ENCODE data around the gene KCNK3. TPM values are rescaled to one million over a fixed set of nuclear protein-coding genes. Genes with fewer than 3 reads are reported as not detected.

KCNK3 gene
- total and polyA plus RNA-seq, 2 donors (not counting 3 experiments of a cell fraction or from before 2014, with no cell fraction given), result not detected

DNA sequence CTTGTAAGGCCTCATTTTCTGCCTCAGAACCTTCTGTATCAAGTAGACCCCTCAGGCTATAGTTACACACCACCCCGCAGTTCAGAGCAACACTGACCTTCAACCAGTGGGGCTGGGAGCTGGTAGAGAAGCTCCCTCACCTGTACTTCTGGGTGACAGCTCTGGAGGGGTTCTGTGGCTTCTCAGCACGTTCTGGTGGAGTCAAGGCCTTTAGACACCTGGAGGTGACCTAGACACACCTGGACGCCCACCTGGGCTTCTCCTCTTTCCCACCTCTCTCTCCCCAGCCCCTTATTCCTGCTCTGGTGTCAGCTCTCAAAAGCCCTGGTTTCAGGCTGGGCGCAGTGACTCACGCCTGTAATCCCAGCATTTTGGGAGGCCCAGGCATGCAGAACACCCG, 44.0 kb upstream of the KCNK3 start:
- H3K4me3 ChIP-seq (replicated peaks in 1 of 3; ENCODE audit: insufficient read depth in 1 of 3, low read depth in 1 of 3, low read length in 3 of 3), result no peak overlapping the region
- H3K27me3 ChIP-seq (ENCODE audit: control insufficient read depth in 2 of 2, insufficient read depth in 2 of 2, low read length in 2 of 2), result peaks cover 4 to 7% of the 10 kb centered on the region in 2 experiments
- H3K36me3 ChIP-seq (ENCODE audit: control insufficient read depth in 2 of 2, extremely low read depth in 1 of 2, insufficient read depth in 2 of 2, low read length in 2 of 2), result no peaks in the 10 kb centered on the region
- H4K20me1 ChIP-seq (replicated peaks; ENCODE audit: control insufficient read depth, extremely low read depth, insufficient read depth, low read length), result no peaks in the 10 kb centered on the region
- DNase-seq (ENCODE audit: low read depth, low spot score), result no peak
- H2AFZ ChIP-seq (ENCODE audit: low read depth, low read length), result no peak overlapping the region
- no peak overlapping the region for H3K4me2 ChIP-seq (ENCODE audit: insufficient read depth, low read length)
- TF ChIP-seq GATA2 (IDR thresholded peaks at IDR 0.05; ENCODE audit: insufficient read depth, insufficient read length, low read depth, low read length) (no peak), POLR2A (IDR thresholded peaks at IDR 0.05; ENCODE audit: low read depth, low read length) (no peak), MAX (IDR thresholded peaks at IDR 0.05; ENCODE audit: insufficient read depth, insufficient read length) (no peak), EZH2 (IDR thresholded peaks at IDR 0.05; ENCODE audit: borderline replicate concordance, low read depth, low read length, severe bottlenecking) (no peak), MYC (IDR thresholded peaks at IDR 0.05; ENCODE audit: low read depth, low read length) (no peak), POLR2AphosphoS5 (IDR thresholded peaks at IDR 0.05; ENCODE audit: insufficient read depth, low read depth, low read length) (no peak)
- no peak for FAIRE-seq
- intact Hi-C loops (cut with micrococcal nuclease) (no loop called here), dilution Hi-C loops (cut with MboI; ENCODE audit: extremely low pct_ligation_motif_present, low sequenced_read_pairs) (no loop called here)
- no peak overlapping the region for H3K9ac ChIP-seq (replicated peaks; ENCODE audit: extremely low read depth, insufficient read depth, low read length)
- ChIA-PET POLR2A (no interaction called here), CTCF (interaction anchor here (1.5 kb wide), 1 partner anchor 42 kb away, joined by 5 read pairs; no protein-coding TSS in a partner anchor)
- no peaks in the 10 kb centered on the region for H3K79me2 ChIP-seq (ENCODE audit: control insufficient read depth, insufficient read depth, low read length)
- no peaks in the 10 kb centered on the region for H3K9me3 ChIP-seq (replicated peaks; ENCODE audit: control insufficient read depth, insufficient read depth, low read length)
- H3K4me1 ChIP-seq (ENCODE audit: control insufficient read depth, extremely low read depth, insufficient read depth, low read length), result no peaks in the 10 kb centered on the region
- H3K27ac ChIP-seq (ENCODE audit: insufficient read depth, low read depth, low read length), result no peak overlapping the region
- no peaks in the 10 kb centered on the region for H3K9me1 ChIP-seq (replicated peaks; ENCODE audit: control insufficient read depth, extremely low read depth, insufficient read depth, low read length)
- BruUV-seq (replicated peaks), result no TSS peak

- Histone ChIP-seq H3K4me3 (replicated peaks in 1 of 3; ENCODE audit: insufficient read depth in 1 of 3, low read depth in 1 of 3, low read length in 3 of 3) (no peak overlapping the region), H3K36me3 (ENCODE audit: control insufficient read depth in 2 of 2, extremely low read depth in 1 of 2, insufficient read depth in 2 of 2, low read length in 2 of 2) (no peaks in the 10 kb centered on the region), H3K79me2 (ENCODE audit: control insufficient read depth, insufficient read depth, low read length) (no peaks in the 10 kb centered on the region), H3K27ac (ENCODE audit: insufficient read depth, low read depth, low read length) (no peak overlapping the region), H3K4me1 (ENCODE audit: control insufficient read depth, extremely low read depth, insufficient read depth, low read length) (no peaks in the 10 kb centered on the region), H3K9me3 (replicated peaks; ENCODE audit: control insufficient read depth, insufficient read depth, low read length) (no peaks in the 10 kb centered on the region), H3K4me2 (ENCODE audit: insufficient read depth, low read length) (no peak overlapping the region), H4K20me1 (replicated peaks; ENCODE audit: control insufficient read depth, extremely low read depth, insufficient read depth, low read length) (no peaks in the 10 kb centered on the region), H3K9ac (replicated peaks; ENCODE audit: extremely low read depth, insufficient read depth, low read length) (no peak overlapping the region), H2AFZ (ENCODE audit: low read depth, low read length) (no peak overlapping the region), H3K9me1 (replicated peaks; ENCODE audit: control insufficient read depth, extremely low read depth, insufficient read depth, low read length) (no peaks in the 10 kb centered on the region), H3K27me3 (ENCODE audit: control insufficient read depth in 2 of 2, insufficient read depth in 2 of 2, low read length in 2 of 2) (peaks cover 2 to 6% of the 10 kb centered on the region in 2 experiments)
- FAIRE-seq (no peak), DNase-seq (ENCODE audit: low read depth, low spot score) (no peak)
- dilution Hi-C loops (cut with MboI; ENCODE audit: extremely low pct_ligation_motif_present, low sequenced_read_pairs) (no loop called here), intact Hi-C loops (cut with micrococcal nuclease) (no loop called here)
- TF ChIP-seq CTCF (IDR thresholded peaks at IDR 0.05; ENCODE audit: extremely low read depth in 1 of 2, insufficient read depth in 1 of 2, low read depth in 1 of 2, low read length in 2 of 2) (no peak), POLR2A (IDR thresholded peaks at IDR 0.05; ENCODE audit: low read depth, low read length) (no peak), FOS (IDR thresholded peaks at IDR 0.05; ENCODE audit: borderline replicate concordance, insufficient read depth, low read length) (no peak), MAX (IDR thresholded peaks at IDR 0.05; ENCODE audit: insufficient read depth, insufficient read length) (no peak), EZH2 (IDR thresholded peaks at IDR 0.05; ENCODE audit: borderline replicate concordance, low read depth, low read length, severe bottlenecking) (no peak)
- no TSS peak for BruUV-seq (replicated peaks)
- CTCF ChIA-PET, result interaction anchor here (1.5 kb wide), 1 partner anchor 43 kb away, joined by 5 read pairs; no protein-coding TSS in a partner anchor
- POLR2A ChIA-PET, result no interaction called here
These were observed 43.2 kb upstream of the KCNK3 start for GRCh38 chr2:26649322-26649721.

Measured in endothelial cell of umbilical vein (primary cell).